ENCODE results near the gene UNC13A. TPM values are rescaled to one million over a fixed set of nuclear protein-coding genes. Genes with fewer than 3 reads are reported as not detected.
A peak's percentile ranks its signal among the peaks of the same experiment; 100 is the strongest.

The UNC13A gene
- polyA plus RNA-seq, 3 donors: 0.01 TPM; not detected in 2

DNA sequence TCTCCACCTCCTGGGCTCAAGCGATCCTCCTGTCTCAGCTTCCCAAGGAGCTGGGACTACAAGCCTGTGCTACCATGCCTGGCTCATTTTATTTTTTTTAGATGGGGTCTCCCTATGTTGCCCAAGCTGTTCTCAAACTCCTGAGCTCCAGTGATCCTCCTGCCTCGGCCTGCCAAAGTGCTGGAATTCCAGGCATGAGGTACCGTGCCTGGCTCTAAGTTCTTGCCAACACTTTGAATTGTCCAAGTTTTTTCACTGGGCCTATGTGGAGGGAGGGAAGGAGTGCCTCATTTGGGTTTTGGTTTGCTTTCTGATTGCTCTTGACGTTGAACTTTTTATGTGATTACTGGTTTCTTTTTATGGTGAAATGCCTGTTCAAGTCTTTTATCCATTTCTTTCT lies 4.4 kb upstream of the UNC13A start:
- no peaks in the 10 kb centered on the region for H3K36me3 ChIP-seq (replicated peaks in 1 of 2; ENCODE audit: control insufficient read depth in 1 of 2, insufficient read depth in 2 of 2, low read length in 2 of 2)
- H3K79me2 ChIP-seq (ENCODE audit: insufficient read depth, low read length): no peaks in the 10 kb centered on the region
- H3K27ac ChIP-seq (ENCODE audit: low read depth in 1 of 2, low read length in 2 of 2): no peak overlapping the region
- DNase-seq: no peak
- H4K20me1 ChIP-seq (ENCODE audit: insufficient read depth, low read length): no peaks in the 10 kb centered on the region
- no peak overlapping the region for H2AFZ ChIP-seq (ENCODE audit: insufficient read depth, low read depth, low read length, poor library complexity, severe bottlenecking)
- peaks cover 47 to 70% (median 48%) of the 10 kb centered on the region in 3 donors for H3K27me3 Mint-ChIP-seq (ENCODE audit: low read depth in 3 of 3)
- TF ChIP-seq, protein P1, sequence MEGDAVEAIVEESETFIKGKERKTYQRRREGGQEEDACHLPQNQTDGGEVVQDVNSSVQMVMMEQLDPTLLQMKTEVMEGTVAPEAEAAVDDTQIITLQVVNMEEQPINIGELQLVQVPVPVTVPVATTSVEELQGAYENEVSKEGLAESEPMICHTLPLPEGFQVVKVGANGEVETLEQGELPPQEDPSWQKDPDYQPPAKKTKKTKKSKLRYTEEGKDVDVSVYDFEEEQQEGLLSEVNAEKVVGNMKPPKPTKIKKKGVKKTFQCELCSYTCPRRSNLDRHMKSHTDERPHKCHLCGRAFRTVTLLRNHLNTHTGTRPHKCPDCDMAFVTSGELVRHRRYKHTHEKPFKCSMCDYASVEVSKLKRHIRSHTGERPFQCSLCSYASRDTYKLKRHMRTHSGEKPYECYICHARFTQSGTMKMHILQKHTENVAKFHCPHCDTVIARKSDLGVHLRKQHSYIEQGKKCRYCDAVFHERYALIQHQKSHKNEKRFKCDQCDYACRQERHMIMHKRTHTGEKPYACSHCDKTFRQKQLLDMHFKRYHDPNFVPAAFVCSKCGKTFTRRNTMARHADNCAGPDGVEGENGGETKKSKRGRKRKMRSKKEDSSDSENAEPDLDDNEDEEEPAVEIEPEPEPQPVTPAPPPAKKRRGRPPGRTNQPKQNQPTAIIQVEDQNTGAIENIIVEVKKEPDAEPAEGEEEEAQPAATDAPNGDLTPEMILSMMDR (IDR thresholded peaks at IDR 0.05): no peak
- no peak overlapping the region for H3K4me2 ChIP-seq (replicated peaks; ENCODE audit: extremely low read depth, low read length, poor library complexity, severe bottlenecking)
- 92% methylated on average over 2 of the region's 4 CpGs for WGBS (ENCODE audit: insufficient coverage)
- peaks cover 5% of the 10 kb centered on the region in 2 donors for H3K36me3 Mint-ChIP-seq
- peaks cover 1% of the 10 kb centered on the region for H3K4me1 Mint-ChIP-seq
- peak overlapping the region in 1 of 7 donors; percentile 54 for H3K27ac Mint-ChIP-seq
- no peak overlapping the region for H3K4me3 ChIP-seq (replicated peaks in 1 of 3; ENCODE audit: low read depth in 2 of 3, low read length in 3 of 3)
- peaks cover 0 to 8% of the 10 kb centered on the region in 2 donors for H3K9me3 ChIP-seq (replicated peaks in 1 of 2; ENCODE audit: control insufficient read depth in 1 of 2, insufficient read depth in 1 of 2, low read length in 2 of 2)
- H3K27me3 ChIP-seq (ENCODE audit: control insufficient read depth in 2 of 2, insufficient read depth in 2 of 2, low read length in 2 of 2): peaks cover 17 to 28% of the 10 kb centered on the region in 2 donors
- H3K4me1 ChIP-seq (ENCODE audit: control insufficient read depth in 1 of 2, insufficient read depth in 2 of 2, low read length in 2 of 2): no peaks in the 10 kb centered on the region
- H3K4me3 Mint-ChIP-seq: no peak overlapping the region
- peaks cover 0 to 17% (median 7%) of the 10 kb centered on the region in 7 donors for H3K9me3 Mint-ChIP-seq
- H3K9ac ChIP-seq (ENCODE audit: insufficient read depth, low read length, poor library complexity, severe bottlenecking): no peak overlapping the region
- intact Hi-C loops (cut with micrococcal nuclease): no loop called here

DNA sequence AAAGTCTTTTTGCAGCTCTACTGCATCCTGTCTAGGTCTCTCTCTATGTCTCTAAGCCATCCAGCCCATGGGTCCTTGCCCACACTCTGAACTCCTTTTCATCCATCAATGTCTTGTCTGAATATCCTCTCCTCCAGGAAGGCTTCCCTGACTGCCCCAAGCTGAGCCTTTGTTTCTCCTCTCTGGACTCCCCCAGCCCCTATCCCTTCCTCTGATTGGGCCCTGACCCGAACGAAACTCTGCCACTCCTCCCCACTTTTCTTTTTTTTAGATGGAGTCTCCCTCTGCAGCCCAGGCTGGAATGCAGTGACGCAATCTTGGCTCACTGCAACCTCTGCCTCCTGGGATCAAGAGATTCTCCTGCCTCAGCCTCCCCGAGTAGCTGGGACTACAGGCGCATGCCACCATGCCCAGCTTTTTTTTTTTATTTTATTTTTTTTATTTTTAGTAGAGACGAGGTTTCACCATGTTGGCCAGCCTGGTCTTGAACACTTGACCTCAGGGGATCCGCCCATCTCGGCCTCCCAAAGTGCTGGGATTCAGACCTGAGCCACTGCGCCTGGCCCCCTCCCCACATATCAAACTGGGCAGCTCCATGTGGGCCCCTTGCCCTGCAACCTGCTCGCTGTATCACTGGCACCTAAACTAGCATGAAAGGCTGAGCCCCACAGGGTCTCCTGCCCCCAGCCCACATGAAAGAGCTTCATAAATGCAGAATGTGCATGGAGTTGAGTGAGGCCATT lies 870 bp upstream of the UNC13A start:
- 60% methylated on average over 5 of the region's 10 CpGs for WGBS (ENCODE audit: insufficient coverage)
- Histone ChIP-seq H3K27me3 (ENCODE audit: control insufficient read depth in 2 of 2, insufficient read depth in 2 of 2, low read length in 2 of 2) (peaks cover 32 to 60% of the 10 kb centered on the region in 2 donors), H3K4me1 (ENCODE audit: control insufficient read depth in 1 of 2, insufficient read depth in 2 of 2, low read length in 2 of 2) (no peaks in the 10 kb centered on the region), H3K36me3 (replicated peaks in 1 of 2; ENCODE audit: control insufficient read depth in 1 of 2, insufficient read depth in 2 of 2, low read length in 2 of 2) (no peaks in the 10 kb centered on the region), H3K4me2 (replicated peaks; ENCODE audit: extremely low read depth, low read length, poor library complexity, severe bottlenecking) (no peak overlapping the region), H3K9ac (ENCODE audit: insufficient read depth, low read length, poor library complexity, severe bottlenecking) (no peak overlapping the region), H3K9me3 (replicated peaks in 1 of 2; ENCODE audit: control insufficient read depth in 1 of 2, insufficient read depth in 1 of 2, low read length in 2 of 2) (peaks cover 0 to 23% of the 10 kb centered on the region in 2 donors), H4K20me1 (ENCODE audit: insufficient read depth, low read length) (no peaks in the 10 kb centered on the region), H3K27ac (ENCODE audit: low read depth in 1 of 2, low read length in 2 of 2) (no peak overlapping the region), H2AFZ (ENCODE audit: insufficient read depth, low read depth, low read length, poor library complexity, severe bottlenecking) (no peak overlapping the region), H3K4me3 (replicated peaks in 1 of 3; ENCODE audit: low read depth in 2 of 3, low read length in 3 of 3) (no peak overlapping the region), H3K79me2 (ENCODE audit: insufficient read depth, low read length) (no peaks in the 10 kb centered on the region)
- Mint-ChIP-seq H3K27ac (no peak overlapping the region), H3K9me3 (peaks cover 0 to 28% (median 9%) of the 10 kb centered on the region in 7 donors), H3K27me3 (ENCODE audit: low read depth in 3 of 3) (peaks cover 64 to 84% (median 69%) of the 10 kb centered on the region in 3 donors), H3K4me1 (peaks cover 3% of the 10 kb centered on the region), H3K4me3 (peak overlapping the region in 1 of 2 donors; percentile 74), H3K36me3 (peaks cover 5 to 7% of the 10 kb centered on the region in 2 donors)
- DNase-seq: no peak
- TF ChIP-seq, protein P1 (IDR thresholded peaks at IDR 0.05): no peak
- intact Hi-C loops (cut with micrococcal nuclease): no loop called here

Data from CD14-positive monocyte (primary cell).